PC-9 (cell line): ENCODE data around the gene LGALS9. TPM values are rescaled to one million over a fixed set of nuclear protein-coding genes. Genes with fewer than 3 reads are reported as not detected.

Experiments used
- BruUV-seq: library from RNA; stranded (reverse); fragments of 400-500 nt; replicated peaks from 2 replicates; lab custom pipeline; 2021; lab: Mats Ljungman, UMichigan
- CTCF ChIA-PET: fragments of 300-600 bp; sonication (Branson Sonifier 250); formaldehyde crosslinking; loops from one replicate; lab custom pipeline; 2022; ENCODE audit warnings: antibody characterized with exemption; lab: Charles Lee
- POLR2A ChIA-PET: fragments of 300-600 bp; sonication (Branson Sonifier 250); formaldehyde crosslinking; loops from one replicate; lab custom pipeline; 2022; ENCODE audit warnings: antibody characterized with exemption; ENCODE audit not compliant: unreplicated experiment; lab: Charles Lee
- DNase-seq, 2 experiments: peaks; one replicate each; pipeline versions ENCODE4 v3.0.0 to v3.0.0-alpha.2; 2015 to 2022; ENCODE audit warnings: mixed read lengths in 1 of 2
- H2AFZ ChIP-seq: fragments of 200-600 bp; sonication (generic); 2 replicates; pipeline ENCODE4 v1.8.1; 2017; ENCODE audit warnings: antibody characterized with exemption
- H3F3A ChIP-seq: fragments of 200-600 bp; sonication (generic); 2 replicates; pipeline ENCODE4 v1.8.1; 2017; ENCODE audit warnings: antibody characterized with exemption, mild to moderate bottlenecking, low read depth; ENCODE audit not compliant: insufficient read depth
- H3K27ac ChIP-seq: fragments of 200-600 bp; sonication (generic); 2 replicates; pipeline ENCODE4 v1.6.1; 2016; ENCODE audit warnings: mixed run types
- H3K27me3 ChIP-seq: fragments of 200-600 bp; sonication (generic); 2 replicates; pipeline ENCODE4 v1.6.1; 2016; ENCODE audit warnings: low read depth, mixed run types; ENCODE audit not compliant: insufficient read depth
- H3K36me3 ChIP-seq: fragments of 200-600 bp; sonication (generic); 2 replicates; pipeline ENCODE4 v1.6.1; 2016; ENCODE audit warnings: low read depth, mixed run types
- H3K4me1 ChIP-seq: fragments of 200-600 bp; sonication (generic); replicated peaks from 2 replicates; pipeline ENCODE4 v1.6.1; 2016; ENCODE audit warnings: mixed run types; ENCODE audit not compliant: insufficient read depth
- H3K4me2 ChIP-seq: fragments of 200-600 bp; sonication (generic); 2 replicates; pipeline ENCODE4 v1.6.1; 2017; ENCODE audit warnings: mixed run types
- H3K4me3 ChIP-seq: fragments of 200-600 bp; sonication (generic); 2 replicates; pipeline ENCODE4 v1.6.1; 2016; ENCODE audit warnings: mixed run types
- H3K79me2 ChIP-seq: fragments of 200-600 bp; sonication (generic); 2 replicates; pipeline ENCODE4 v1.6.1; 2017; ENCODE audit warnings: low read depth, mixed run types
- H3K9me2 ChIP-seq: fragments of 200-600 bp; sonication (generic); 2 replicates; pipeline ENCODE4 v1.8.1; 2017; ENCODE audit warnings: mild to moderate bottlenecking; ENCODE audit not compliant: insufficient read depth
- H3K9me3 ChIP-seq: fragments of 200-600 bp; sonication (generic); 2 replicates; pipeline ENCODE4 v1.8.1; 2016; ENCODE audit warnings: low read depth; ENCODE audit not compliant: insufficient read depth
- H4K20me1 ChIP-seq: fragments of 200-600 bp; sonication (generic); 2 replicates; pipeline ENCODE4 v1.8.1; 2017; ENCODE audit not compliant: insufficient read depth
- EZH2 ChIP-seq: fragments of 200-600 bp; sonication (generic); IDR thresholded peaks from 2 replicates; pipeline ENCODE4 v1.8.0; 2017; ENCODE audit warnings: antibody characterized with exemption, low read depth
- intact Hi-C: fragments of 100-400 bp; cut with micrococcal nuclease; formaldehyde crosslinking; loops from one replicate; pipeline ENCODE4 v1.10.0; 2022; ENCODE audit not compliant: unreplicated experiment
- total RNA-seq: library from RNA; stranded (reverse); gene quantifications from 2 replicates; pipeline ENCODE4 v1.2.3, GENCODE V29; 2021
- TF ChIP-seq, protein P1 (sequence below): fragments of 200-600 bp; sonication (generic); conservative IDR thresholded peaks from 2 replicates; pipeline ENCODE4 v1.6.1; 2017; ENCODE audit warnings: mixed run types, antibody characterized with exemption, mild to moderate bottlenecking, moderate library complexity

Gene LGALS9
- total RNA-seq, 1 experiment from 2014 or later: 14.5 TPM

- Histone ChIP-seq H2AFZ (no peak overlapping the region), H3K9me2 (no peaks in the 10 kb centered on the region), H3F3A (no peaks in the 10 kb centered on the region), H4K20me1 (no peaks in the 10 kb centered on the region), H3K4me1 (no peaks in the 10 kb centered on the region), H3K4me3 (no peak overlapping the region), H3K4me2 (no peak overlapping the region), H3K9me3 (no peaks in the 10 kb centered on the region), H3K27ac (no peak overlapping the region), H3K79me2 (no peaks in the 10 kb centered on the region), H3K36me3 (no peaks in the 10 kb centered on the region), H3K27me3 (no peaks in the 10 kb centered on the region)
- no peak for TF ChIP-seq EZH2
- TF ChIP-seq, protein P1, sequence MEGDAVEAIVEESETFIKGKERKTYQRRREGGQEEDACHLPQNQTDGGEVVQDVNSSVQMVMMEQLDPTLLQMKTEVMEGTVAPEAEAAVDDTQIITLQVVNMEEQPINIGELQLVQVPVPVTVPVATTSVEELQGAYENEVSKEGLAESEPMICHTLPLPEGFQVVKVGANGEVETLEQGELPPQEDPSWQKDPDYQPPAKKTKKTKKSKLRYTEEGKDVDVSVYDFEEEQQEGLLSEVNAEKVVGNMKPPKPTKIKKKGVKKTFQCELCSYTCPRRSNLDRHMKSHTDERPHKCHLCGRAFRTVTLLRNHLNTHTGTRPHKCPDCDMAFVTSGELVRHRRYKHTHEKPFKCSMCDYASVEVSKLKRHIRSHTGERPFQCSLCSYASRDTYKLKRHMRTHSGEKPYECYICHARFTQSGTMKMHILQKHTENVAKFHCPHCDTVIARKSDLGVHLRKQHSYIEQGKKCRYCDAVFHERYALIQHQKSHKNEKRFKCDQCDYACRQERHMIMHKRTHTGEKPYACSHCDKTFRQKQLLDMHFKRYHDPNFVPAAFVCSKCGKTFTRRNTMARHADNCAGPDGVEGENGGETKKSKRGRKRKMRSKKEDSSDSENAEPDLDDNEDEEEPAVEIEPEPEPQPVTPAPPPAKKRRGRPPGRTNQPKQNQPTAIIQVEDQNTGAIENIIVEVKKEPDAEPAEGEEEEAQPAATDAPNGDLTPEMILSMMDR: no peak
- ChIA-PET CTCF (no interaction called here), POLR2A (no interaction called here)
- no peak for DNase-seq
- BruUV-seq: no TSS peak
- intact Hi-C loops: no loop called here
These were observed 40.1 kb upstream of the LGALS9 start for GRCh38 chr17:27590864-27591263.

GRCh38 chr17:27591986-27592385 lies 39.0 kb upstream of the LGALS9 start:
- H3K9me2 ChIP-seq: no peaks in the 10 kb centered on the region
- CTCF ChIA-PET: no interaction called here
- no peaks in the 10 kb centered on the region for H4K20me1 ChIP-seq
- H2AFZ ChIP-seq: no peak overlapping the region
- BruUV-seq: no TSS peak
- H3K79me2 ChIP-seq: no peaks in the 10 kb centered on the region
- H3K36me3 ChIP-seq: no peaks in the 10 kb centered on the region
- TF ChIP-seq, protein P1: no peak
- TF ChIP-seq EZH2: no peak
- no peak overlapping the region for H3K4me3 ChIP-seq
- no peak overlapping the region for H3K27ac ChIP-seq
- intact Hi-C loops: no loop called here
- DNase-seq: no peak
- no peaks in the 10 kb centered on the region for H3K27me3 ChIP-seq
- POLR2A ChIA-PET: no interaction called here
- no peaks in the 10 kb centered on the region for H3F3A ChIP-seq
- no peak overlapping the region for H3K4me2 ChIP-seq
- H3K9me3 ChIP-seq: no peaks in the 10 kb centered on the region
- H3K4me1 ChIP-seq: no peaks in the 10 kb centered on the region

- H3K27me3 ChIP-seq: no peaks in the 10 kb centered on the region
- H3K4me3 ChIP-seq: no peak overlapping the region
- peak in 1 of 2 experiments; percentile 13 for DNase-seq
- TF ChIP-seq EZH2: no peak
- TF ChIP-seq, protein P1: no peak
- no peak overlapping the region for H3K4me2 ChIP-seq
- intact Hi-C loops: no loop called here
- H4K20me1 ChIP-seq: no peaks in the 10 kb centered on the region
- H3K4me1 ChIP-seq: no peaks in the 10 kb centered on the region
- H3F3A ChIP-seq: no peaks in the 10 kb centered on the region
- no peaks in the 10 kb centered on the region for H3K79me2 ChIP-seq
- H3K27ac ChIP-seq: no peak overlapping the region
- CTCF ChIA-PET: no interaction called here
- no TSS peak for BruUV-seq
- H3K9me2 ChIP-seq: no peaks in the 10 kb centered on the region
- H3K9me3 ChIP-seq: no peaks in the 10 kb centered on the region
- H2AFZ ChIP-seq: no peak overlapping the region
- POLR2A ChIA-PET: no interaction called here
- no peaks in the 10 kb centered on the region for H3K36me3 ChIP-seq
These were observed 37.6 kb upstream of the LGALS9 start for GRCh38 chr17:27593232-27593856.
